Right lobe of liver (tissue), 4 donors: ENCODE measurements around the gene CTTNBP2.

ENCODE experiments used
- POLR2A ChIP-seq: fragments of 450-650 bp; IDR thresholded peaks from one replicate; pipeline ENCODE4 v1.6.1; 2017; ENCODE audit warnings: antibody characterized with exemption, mild to moderate bottlenecking
- TF ChIP-seq, protein P1 (sequence below), 4 donors: fragments of 200-600 bp in 3 of 4; fragments of 450-650 bp in 1 of 4; IDR thresholded peaks; one replicate each; pipeline versions ENCODE4 v1.5.1 to v1.8.0; 2016 to 2022; ENCODE audit warnings: antibody characterized with exemption in 4 of 4, mild to moderate bottlenecking in 2 of 4
- donor health status: DM: no; HTN: no; CAD: no.
- donor health status: DM: no; HTN: no; CAD: no.
- donor health status: DM: no; HTN: yes; CAD: no.

DNA sequence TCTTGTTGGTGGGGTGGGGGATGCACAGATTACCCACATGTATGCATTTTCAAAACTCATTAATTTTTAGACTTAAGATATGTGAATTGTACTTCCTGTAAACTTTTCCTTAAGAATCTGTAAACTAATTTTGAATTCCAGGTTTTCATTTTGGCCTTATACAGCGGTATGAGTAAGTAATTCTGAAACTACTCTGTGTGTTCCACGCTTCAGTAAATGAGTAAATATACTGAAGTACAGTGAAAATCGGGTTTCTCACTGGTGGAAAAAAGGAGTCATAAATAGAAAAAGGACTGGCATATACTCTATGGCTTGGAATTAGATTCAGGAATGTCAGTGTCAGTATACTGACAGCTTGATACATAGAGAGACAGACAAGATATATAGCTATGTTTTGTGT is 72.8 kb downstream of the CTTNBP2 start:
- TF ChIP-seq, protein P1, sequence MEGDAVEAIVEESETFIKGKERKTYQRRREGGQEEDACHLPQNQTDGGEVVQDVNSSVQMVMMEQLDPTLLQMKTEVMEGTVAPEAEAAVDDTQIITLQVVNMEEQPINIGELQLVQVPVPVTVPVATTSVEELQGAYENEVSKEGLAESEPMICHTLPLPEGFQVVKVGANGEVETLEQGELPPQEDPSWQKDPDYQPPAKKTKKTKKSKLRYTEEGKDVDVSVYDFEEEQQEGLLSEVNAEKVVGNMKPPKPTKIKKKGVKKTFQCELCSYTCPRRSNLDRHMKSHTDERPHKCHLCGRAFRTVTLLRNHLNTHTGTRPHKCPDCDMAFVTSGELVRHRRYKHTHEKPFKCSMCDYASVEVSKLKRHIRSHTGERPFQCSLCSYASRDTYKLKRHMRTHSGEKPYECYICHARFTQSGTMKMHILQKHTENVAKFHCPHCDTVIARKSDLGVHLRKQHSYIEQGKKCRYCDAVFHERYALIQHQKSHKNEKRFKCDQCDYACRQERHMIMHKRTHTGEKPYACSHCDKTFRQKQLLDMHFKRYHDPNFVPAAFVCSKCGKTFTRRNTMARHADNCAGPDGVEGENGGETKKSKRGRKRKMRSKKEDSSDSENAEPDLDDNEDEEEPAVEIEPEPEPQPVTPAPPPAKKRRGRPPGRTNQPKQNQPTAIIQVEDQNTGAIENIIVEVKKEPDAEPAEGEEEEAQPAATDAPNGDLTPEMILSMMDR (IDR thresholded peaks at IDR 0.05): no peak
- no peak for TF ChIP-seq POLR2A
